Ectodermal cell (in vitro differentiated cells): ENCODE results near the gene ZNF618.
"Not testable (repeated sequence)": the region's sequence is repeated elsewhere in the genome, so short reads cannot be mapped to it uniquely, and the experiment has no call there.

Experiments
- H3K27ac ChIP-seq: 2 replicates; pipeline ENCODE4 v1.7.0; 2013; ENCODE audit warnings: mild to moderate bottlenecking, low read depth, low read length; ENCODE audit not compliant: insufficient read depth, poor library complexity, severe bottlenecking
- H3K27me3 ChIP-seq: 2 replicates; pipeline ENCODE4 v1.7.0; 2013; ENCODE audit warnings: mild to moderate bottlenecking, low read length; ENCODE audit not compliant: insufficient read depth, control insufficient read depth, poor library complexity, severe bottlenecking
- H3K36me3 ChIP-seq: one replicate; pipeline ENCODE4 v1.7.0; 2013; ENCODE audit warnings: low read length; ENCODE audit not compliant: control insufficient read depth, insufficient read depth
- H3K4me1 ChIP-seq: one replicate; pipeline ENCODE4 v1.7.0; 2013; ENCODE audit warnings: low read length; ENCODE audit not compliant: control insufficient read depth, insufficient read depth
- H3K4me3 ChIP-seq: 2 replicates; pipeline ENCODE4 v1.7.0; 2013; ENCODE audit warnings: low read depth, low read length, control low read depth; ENCODE audit not compliant: insufficient read depth
- H3K9me3 ChIP-seq: 2 replicates; pipeline ENCODE4 v1.7.0; 2013; ENCODE audit warnings: mild to moderate bottlenecking, low read length, moderate library complexity; ENCODE audit not compliant: control insufficient read depth
- WGBS, 2 experiments: methylation state at CpG; one replicate each; pipeline ENCODE4 v1.1.7; 2013; ENCODE audit warnings: missing lambda C conversion rate in 2 of 2; 5-methylcytosine and 5-hydroxymethylcytosine counted together

Gene ZNF618

DNA sequence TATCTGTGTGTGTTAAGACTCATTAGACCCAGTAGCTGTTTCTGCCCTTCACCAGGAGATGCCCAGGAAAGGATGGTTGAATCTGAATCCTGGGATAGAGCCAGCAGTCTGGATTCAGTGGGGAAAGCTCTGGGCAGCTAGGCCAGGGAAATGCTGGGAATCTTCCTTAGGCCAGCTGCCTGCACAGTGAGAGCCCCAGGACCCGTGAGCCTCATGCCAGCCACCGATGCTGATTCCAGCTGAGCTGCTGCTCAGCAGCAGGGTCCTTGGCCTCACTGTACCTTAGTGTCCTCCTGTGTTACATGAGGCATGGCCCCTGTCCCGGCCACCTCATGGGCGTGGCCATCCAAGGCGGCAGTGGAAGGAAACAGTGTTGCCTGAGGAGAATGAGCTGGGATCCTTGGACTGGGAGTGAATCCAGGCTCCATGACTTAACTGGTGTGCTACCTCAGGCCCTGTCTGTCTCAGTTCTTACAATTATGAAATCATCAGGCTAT is 114.9 kb downstream of the ZNF618 start:
- Histone ChIP-seq H3K4me3 (no peak overlapping the region), H3K4me1 (no peaks in the 10 kb centered on the region), H3K27me3 (no peaks in the 10 kb centered on the region), H3K36me3 (peaks cover 9% of the 10 kb centered on the region), H3K27ac (no peak overlapping the region), H3K9me3 (no peaks in the 10 kb centered on the region)
- WGBS, 2 experiments = 93 to 97% methylated on average over 5 of the region's 5 CpGs

DNA sequence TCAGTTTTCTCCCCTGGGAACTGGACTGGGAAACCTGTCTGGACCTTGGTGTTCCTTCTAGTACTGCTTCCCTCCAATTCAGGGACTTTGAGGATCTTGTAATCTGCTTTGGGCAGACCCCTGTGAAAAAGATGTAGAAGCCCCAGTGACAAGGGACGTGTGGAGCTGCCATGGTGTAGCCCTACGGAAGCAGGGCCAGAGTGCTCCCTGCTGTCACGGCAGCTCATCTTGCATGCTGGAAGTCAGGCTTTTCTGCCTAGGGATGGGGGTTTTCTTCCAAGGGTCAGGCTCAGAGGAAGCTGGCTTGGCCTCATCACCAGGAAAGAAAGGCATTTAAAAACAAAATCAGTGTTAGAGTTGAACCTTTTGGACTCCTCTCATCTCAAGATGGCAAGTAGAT is 115.6 kb downstream of the ZNF618 start:
- 59 to 64% methylated on average over 3 of the region's 3 CpGs for WGBS, 2 experiments
- Histone ChIP-seq H3K27ac (no peak overlapping the region), H3K36me3 (peaks cover 9% of the 10 kb centered on the region), H3K4me1 (no peaks in the 10 kb centered on the region), H3K4me3 (no peak overlapping the region), H3K27me3 (no peaks in the 10 kb centered on the region), H3K9me3 (no peaks in the 10 kb centered on the region)

DNA sequence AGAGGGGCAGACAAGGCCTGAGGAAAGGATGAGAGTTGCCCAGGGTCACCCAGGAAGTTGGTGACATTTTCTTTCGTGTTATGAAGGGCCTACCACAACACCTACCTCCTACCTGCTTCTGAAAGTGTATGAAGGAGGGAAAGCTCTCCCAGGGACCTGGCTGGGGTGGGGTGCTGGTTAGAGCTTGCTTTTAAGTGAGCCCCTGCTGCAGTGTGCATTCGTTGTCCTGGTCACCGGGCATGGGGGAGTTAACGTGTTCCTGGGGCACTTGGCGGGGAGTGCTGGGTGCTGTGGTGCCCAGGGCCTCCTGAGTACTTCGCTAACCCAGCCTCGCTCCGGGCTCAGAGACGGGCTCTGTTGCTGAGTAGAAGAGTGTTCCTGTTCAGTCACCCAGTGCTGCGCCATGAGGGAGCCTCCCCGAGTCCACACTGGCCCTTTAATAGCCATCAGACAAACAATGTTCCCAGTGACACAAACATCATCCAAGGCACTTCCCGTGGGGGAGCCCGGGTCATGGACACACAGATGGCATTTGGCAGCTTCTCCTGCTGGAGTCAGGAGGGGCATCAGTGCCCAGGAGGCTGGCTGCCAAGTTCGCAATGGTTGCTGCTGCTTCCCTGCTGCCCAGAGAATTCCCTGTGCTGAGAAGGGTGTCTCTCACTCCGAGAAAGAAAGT is 116.3 kb downstream of the ZNF618 start:
- H3K4me1 ChIP-seq = no peaks in the 10 kb centered on the region
- H3K4me3 ChIP-seq = no peak overlapping the region
- H3K27me3 ChIP-seq = no peaks in the 10 kb centered on the region
- H3K27ac ChIP-seq = no peak overlapping the region
- 95 to 96% methylated on average over 14 to 15 of the region's 15 CpGs for WGBS, 2 experiments
- no peaks in the 10 kb centered on the region for H3K9me3 ChIP-seq
- peaks cover 9% of the 10 kb centered on the region for H3K36me3 ChIP-seq

GRCh38 chr9:113992994-113993393 is 116.9 kb downstream of the ZNF618 start:
- no peaks in the 10 kb centered on the region for H3K27me3 ChIP-seq
- no peaks in the 10 kb centered on the region for H3K4me1 ChIP-seq
- no peak overlapping the region for H3K27ac ChIP-seq
- H3K9me3 ChIP-seq = no peaks in the 10 kb centered on the region
- H3K36me3 ChIP-seq = peaks cover 9% of the 10 kb centered on the region
- 78 to 80% methylated on average over 6 of the region's 6 CpGs for WGBS, 2 experiments
- no peak overlapping the region for H3K4me3 ChIP-seq

GRCh38 chr9:113993838-113994540 is 117.9 kb downstream of the ZNF618 start:
- H3K4me3 ChIP-seq = no peak overlapping the region
- no peak overlapping the region for H3K27ac ChIP-seq
- H3K27me3 ChIP-seq = no peaks in the 10 kb centered on the region
- H3K9me3 ChIP-seq = no peaks in the 10 kb centered on the region
- no peaks in the 10 kb centered on the region for H3K4me1 ChIP-seq
- 91 to 93% methylated on average over 14 of the region's 14 CpGs for WGBS, 2 experiments
- H3K36me3 ChIP-seq = peaks cover 9% of the 10 kb centered on the region

DNA sequence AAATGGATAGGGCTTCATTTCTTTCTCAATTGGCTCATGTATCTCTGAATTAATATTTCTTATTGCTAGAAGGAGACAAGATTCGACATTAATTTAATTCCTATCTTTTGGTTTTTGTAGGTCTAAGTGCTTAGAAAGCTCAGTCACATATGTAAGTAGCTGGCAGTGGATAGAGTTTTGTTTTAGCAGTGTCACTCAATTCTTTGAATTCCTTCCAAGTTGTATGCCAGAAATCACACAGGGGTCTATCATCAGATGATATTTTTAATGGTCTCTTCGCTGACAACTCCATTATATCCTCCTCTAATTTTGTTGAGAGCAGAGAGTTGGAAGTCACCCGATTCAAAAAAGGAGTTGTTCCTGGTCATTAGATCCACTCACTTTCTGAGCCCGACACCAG is 119.3 kb downstream of the ZNF618 start:
- WGBS, 2 experiments = 72 to 73% methylated on average over 4 of the region's 4 CpGs
- H3K27ac ChIP-seq = no peak overlapping the region
- H3K4me3 ChIP-seq = no peak overlapping the region
- H3K36me3 ChIP-seq = peaks cover 3% of the 10 kb centered on the region
- H3K9me3 ChIP-seq = no peaks in the 10 kb centered on the region
- H3K27me3 ChIP-seq = no peaks in the 10 kb centered on the region
- H3K4me1 ChIP-seq = no peaks in the 10 kb centered on the region

- Histone ChIP-seq H3K9me3 (no peaks in the 10 kb centered on the region), H3K4me1 (no peaks in the 10 kb centered on the region), H3K4me3 (no peak overlapping the region), H3K27me3 (no peaks in the 10 kb centered on the region), H3K27ac (no peak overlapping the region), H3K36me3 (peaks cover 7% of the 10 kb centered on the region)
- WGBS, 2 experiments = 87 to 93% methylated on average over 3 of the region's 3 CpGs
Measured at GRCh38 chr9:113995963-113996362, 119.9 kb downstream of the ZNF618 start.

DNA sequence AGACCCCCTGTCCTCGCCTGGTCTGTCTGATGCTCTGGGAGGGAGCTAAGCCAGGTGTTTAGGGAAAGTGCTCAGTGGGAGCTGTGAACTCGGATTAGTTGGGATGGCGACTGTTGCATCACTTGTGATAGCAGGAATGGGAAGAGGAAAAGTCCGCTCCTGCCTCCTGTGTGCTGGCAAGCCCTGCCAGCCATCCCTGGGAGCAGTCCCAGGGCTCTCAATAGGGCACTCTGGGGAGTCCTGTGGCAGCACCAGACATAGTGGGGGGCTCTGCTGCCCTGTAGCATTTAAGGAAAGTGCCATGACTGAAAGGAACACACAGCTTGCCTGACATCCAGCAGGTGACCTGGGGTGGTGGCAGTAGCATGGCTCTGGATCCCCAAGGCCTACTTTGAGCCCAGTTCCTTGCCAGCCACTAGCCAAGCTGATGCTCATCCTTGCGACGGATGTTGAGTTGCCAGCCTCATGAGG is 120.5 kb downstream of the ZNF618 start:
- Histone ChIP-seq H3K4me1 (no peaks in the 10 kb centered on the region), H3K9me3 (no peaks in the 10 kb centered on the region), H3K27ac (no peak overlapping the region), H3K36me3 (peaks cover 11% of the 10 kb centered on the region), H3K27me3 (no peaks in the 10 kb centered on the region), H3K4me3 (no peak overlapping the region)
- WGBS, 2 experiments = 91 to 94% methylated on average over 6 of the region's 6 CpGs

DNA sequence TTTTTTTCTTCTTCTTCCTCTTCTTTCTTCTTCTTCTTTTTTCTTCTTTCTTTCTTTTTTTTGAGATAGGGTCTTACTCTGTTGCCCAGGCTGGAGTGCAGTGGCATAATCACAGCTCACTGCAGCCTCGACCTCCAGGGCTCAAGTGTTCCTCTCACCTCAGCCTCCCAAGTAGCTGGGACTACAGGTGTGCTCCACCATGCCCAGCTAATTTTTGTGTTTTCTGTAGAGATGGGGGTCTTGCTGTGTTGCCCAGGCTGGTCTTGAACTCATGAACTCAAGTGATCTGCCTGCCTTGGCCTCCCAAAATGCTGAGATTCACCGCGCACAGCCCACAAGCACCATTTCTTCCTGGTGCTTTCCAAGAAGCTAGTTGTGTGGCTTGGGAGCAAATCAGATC is 121.0 kb downstream of the ZNF618 start:
- not testable (repeated sequence) for H3K4me3 ChIP-seq, H3K9me3 ChIP-seq, H3K27me3 ChIP-seq, H3K4me1 ChIP-seq, H3K27ac ChIP-seq
- WGBS, 2 experiments = 94 to 97% methylated on average over 3 of the region's 3 CpGs
- H3K36me3 ChIP-seq = peaks cover 16% of the 10 kb centered on the region

DNA sequence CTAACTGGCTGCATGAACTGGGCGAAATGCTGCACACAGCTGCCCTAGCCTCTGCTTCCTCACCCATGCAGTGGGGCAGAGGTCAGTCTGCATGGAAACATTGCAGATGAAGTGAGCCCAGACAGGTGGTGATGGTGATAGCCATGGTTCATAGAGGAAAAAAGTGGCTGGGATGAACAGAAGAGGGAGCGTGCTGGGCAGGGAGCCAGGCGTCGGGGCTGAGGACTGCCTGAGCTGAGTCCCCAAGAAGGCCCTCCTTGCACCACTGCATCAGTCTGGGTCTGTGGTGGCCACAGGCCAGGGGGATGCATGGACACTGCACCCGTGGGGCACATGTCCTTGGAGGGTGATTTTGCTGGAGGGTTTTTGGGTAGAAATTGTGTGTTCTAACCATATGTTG is 121.5 kb downstream of the ZNF618 start:
- peaks cover 17% of the 10 kb centered on the region for H3K36me3 ChIP-seq
- no peaks in the 10 kb centered on the region for H3K27me3 ChIP-seq
- 94 to 97% methylated on average over 5 of the region's 5 CpGs for WGBS, 2 experiments

More for the DNA sequence above, 121.5 kb downstream of the ZNF618 start:
- H3K9me3 ChIP-seq = no peaks in the 10 kb centered on the region
- H3K4me3 ChIP-seq = no peak overlapping the region
- no peaks in the 10 kb centered on the region for H3K4me1 ChIP-seq
- H3K27ac ChIP-seq = no peak overlapping the region
